Mesothelial cell of epicardium (in vitro differentiated cells): Measurements from ENCODE around the gene TFF3. TPM values are rescaled to one million over a fixed set of nuclear protein-coding genes. Genes with fewer than 3 reads are reported as not detected.
A peak's percentile ranks its signal among the peaks of the same experiment; 100 is the strongest.

Experiments used
- DNase-seq, 2 experiments: peaks; one replicate each; pipeline ENCODE4 v3.0.0; 2021; ENCODE audit warnings: low spot score in 2 of 2; ENCODE audit not compliant: unreplicated experiment in 2 of 2
- H3K27ac Mint-ChIP-seq: 2 replicates; pipeline ENCODE4 v1.8.0; 2021; ENCODE audit warnings: mixed read lengths
- H3K27me3 Mint-ChIP-seq: 2 replicates; pipeline ENCODE4 v1.8.0; 2021; ENCODE audit warnings: low read depth, mixed read lengths
- H3K36me3 Mint-ChIP-seq: 2 replicates; pipeline ENCODE4 v1.8.0; 2021; ENCODE audit warnings: mixed read lengths
- H3K4me1 Mint-ChIP-seq: 2 replicates; pipeline ENCODE4 v1.8.0; 2021; ENCODE audit warnings: mixed read lengths
- H3K4me3 Mint-ChIP-seq: 2 replicates; pipeline ENCODE4 v1.8.0; 2021; ENCODE audit warnings: mild to moderate bottlenecking, moderate library complexity, mixed read lengths
- H3K9me3 Mint-ChIP-seq: 2 replicates; pipeline ENCODE4 v1.8.0; 2021; ENCODE audit warnings: mixed read lengths
- total RNA-seq: library from RNA; stranded (reverse); gene quantifications from 3 replicates; pipeline ENCODE4 v1.2.1, GENCODE V29; 2021
- TF ChIP-seq, protein P1 (sequence below): fragments of 200-600 bp; sonication (generic); IDR thresholded peaks from one replicate; pipeline ENCODE4 v1.5.0; 2021; ENCODE audit warnings: antibody characterized with exemption; ENCODE audit not compliant: unreplicated experiment

TFF3 gene
- total RNA-seq, 1 donor from 2014 or later = not detected

DNA sequence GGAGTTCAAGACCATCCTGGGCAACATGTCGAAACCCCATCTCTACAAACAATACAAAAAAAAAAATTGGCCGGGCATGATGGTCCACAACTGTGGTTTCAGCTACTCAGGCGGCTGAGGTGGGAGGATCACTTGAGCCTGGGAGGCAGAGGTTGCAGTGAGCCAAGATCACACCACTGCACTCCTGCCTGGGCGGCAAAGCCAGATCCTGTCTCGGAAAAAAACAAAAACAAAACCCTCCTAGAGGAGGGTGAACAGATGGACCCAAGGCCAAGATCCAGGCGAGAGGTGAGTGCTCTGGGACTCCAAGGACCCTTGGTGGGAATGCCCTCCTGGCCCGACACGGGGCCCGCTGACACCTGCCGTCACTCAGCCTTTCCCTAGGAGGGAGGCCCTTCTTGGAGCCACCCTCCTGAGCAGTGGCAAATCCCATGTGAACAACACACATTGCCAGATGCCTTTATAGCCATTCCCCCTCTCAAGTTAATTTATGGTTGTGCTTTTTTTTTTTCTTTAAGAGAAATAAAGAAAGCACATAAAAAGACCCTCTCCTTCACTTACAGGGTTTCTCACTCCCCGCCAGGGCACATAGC lies 35.2 kb upstream of the TFF3 start:
- Mint-ChIP-seq H3K36me3 (no peaks in the 10 kb centered on the region), H3K4me3 (no peak overlapping the region), H3K4me1 (no peaks in the 10 kb centered on the region), H3K9me3 (peaks cover 9% of the 10 kb centered on the region), H3K27me3 (peaks cover 22% of the 10 kb centered on the region), H3K27ac (no peak overlapping the region)
- peak in 1 of 2 experiments; percentile 22 for DNase-seq
- TF ChIP-seq, protein P1, sequence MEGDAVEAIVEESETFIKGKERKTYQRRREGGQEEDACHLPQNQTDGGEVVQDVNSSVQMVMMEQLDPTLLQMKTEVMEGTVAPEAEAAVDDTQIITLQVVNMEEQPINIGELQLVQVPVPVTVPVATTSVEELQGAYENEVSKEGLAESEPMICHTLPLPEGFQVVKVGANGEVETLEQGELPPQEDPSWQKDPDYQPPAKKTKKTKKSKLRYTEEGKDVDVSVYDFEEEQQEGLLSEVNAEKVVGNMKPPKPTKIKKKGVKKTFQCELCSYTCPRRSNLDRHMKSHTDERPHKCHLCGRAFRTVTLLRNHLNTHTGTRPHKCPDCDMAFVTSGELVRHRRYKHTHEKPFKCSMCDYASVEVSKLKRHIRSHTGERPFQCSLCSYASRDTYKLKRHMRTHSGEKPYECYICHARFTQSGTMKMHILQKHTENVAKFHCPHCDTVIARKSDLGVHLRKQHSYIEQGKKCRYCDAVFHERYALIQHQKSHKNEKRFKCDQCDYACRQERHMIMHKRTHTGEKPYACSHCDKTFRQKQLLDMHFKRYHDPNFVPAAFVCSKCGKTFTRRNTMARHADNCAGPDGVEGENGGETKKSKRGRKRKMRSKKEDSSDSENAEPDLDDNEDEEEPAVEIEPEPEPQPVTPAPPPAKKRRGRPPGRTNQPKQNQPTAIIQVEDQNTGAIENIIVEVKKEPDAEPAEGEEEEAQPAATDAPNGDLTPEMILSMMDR = no peak

DNA sequence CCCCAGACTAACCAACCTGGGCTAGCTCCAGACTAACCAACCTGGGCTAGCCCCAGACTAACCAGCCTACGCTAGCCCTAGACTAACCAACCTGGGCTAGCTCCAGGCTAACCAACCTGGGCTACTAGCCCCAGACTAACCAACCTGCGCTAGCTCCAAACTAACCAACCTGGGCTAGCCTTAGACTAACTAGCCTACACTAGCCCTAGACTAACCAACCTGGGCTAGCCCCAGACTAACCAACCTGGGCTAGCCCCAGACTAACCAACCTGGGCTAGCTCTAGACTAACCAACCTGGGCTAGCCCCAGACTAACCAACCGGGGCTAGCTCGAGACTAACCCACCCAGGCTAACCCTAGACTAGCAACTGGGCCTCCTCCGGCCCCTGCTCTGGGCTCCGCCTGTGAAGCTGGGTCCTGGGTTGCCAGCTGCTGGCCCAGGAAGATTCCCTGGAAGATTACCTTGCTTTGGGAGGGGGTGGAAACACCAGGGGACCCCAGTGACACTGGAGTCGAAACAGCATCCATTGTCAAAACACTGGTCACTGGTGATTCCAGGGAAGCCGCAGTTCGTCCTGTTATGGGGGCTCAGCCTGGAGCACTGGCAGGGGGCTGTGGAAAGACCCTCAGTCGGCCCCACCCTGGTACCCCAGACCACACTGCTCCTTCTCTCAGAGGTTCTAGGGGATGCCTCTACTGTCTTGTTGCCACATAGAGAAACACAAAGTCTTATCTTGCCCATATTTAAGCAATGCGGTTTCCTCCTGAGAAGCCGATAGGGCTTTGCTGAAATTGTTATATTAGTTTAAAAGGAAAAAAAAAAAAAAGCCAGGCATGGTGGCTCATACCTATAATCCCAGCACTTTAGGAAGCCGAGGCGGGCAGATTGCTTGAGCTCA lies 34.5 kb upstream of the TFF3 start:
- H3K4me3 Mint-ChIP-seq = no peak overlapping the region
- H3K9me3 Mint-ChIP-seq = peaks cover 4% of the 10 kb centered on the region
- H3K4me1 Mint-ChIP-seq = no peaks in the 10 kb centered on the region
- H3K27ac Mint-ChIP-seq = no peak overlapping the region
- H3K36me3 Mint-ChIP-seq = no peaks in the 10 kb centered on the region
- DNase-seq = no peak
- peaks cover 22% of the 10 kb centered on the region for H3K27me3 Mint-ChIP-seq
- TF ChIP-seq, protein P1 = no peak

DNA sequence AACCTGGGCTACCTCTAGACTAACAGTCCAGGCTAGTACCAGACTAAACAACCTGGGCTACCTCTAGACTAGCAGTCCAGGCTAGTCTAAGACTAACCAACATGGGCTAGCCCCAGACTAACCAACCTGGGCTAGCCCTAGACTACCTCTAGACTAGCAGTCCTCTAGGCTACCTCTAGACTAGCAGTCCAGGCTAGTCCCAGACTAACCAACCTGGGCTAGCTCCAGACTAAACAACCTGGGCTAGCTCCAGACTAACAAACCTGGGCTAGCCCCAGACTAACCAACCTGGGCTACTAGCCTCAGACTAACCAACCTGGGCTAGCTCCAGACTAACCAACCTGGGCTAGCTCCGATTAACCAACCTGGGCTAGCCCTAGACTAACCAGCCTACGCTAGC lies 33.6 kb upstream of the TFF3 start:
- H3K4me1 Mint-ChIP-seq = no peaks in the 10 kb centered on the region
- H3K4me3 Mint-ChIP-seq = no peak overlapping the region
- H3K36me3 Mint-ChIP-seq = no peaks in the 10 kb centered on the region
- peaks cover 22% of the 10 kb centered on the region for H3K27me3 Mint-ChIP-seq
- H3K9me3 Mint-ChIP-seq = no peaks in the 10 kb centered on the region
- TF ChIP-seq, protein P1 = no peak
- no peak for DNase-seq
- H3K27ac Mint-ChIP-seq = no peak overlapping the region

DNA sequence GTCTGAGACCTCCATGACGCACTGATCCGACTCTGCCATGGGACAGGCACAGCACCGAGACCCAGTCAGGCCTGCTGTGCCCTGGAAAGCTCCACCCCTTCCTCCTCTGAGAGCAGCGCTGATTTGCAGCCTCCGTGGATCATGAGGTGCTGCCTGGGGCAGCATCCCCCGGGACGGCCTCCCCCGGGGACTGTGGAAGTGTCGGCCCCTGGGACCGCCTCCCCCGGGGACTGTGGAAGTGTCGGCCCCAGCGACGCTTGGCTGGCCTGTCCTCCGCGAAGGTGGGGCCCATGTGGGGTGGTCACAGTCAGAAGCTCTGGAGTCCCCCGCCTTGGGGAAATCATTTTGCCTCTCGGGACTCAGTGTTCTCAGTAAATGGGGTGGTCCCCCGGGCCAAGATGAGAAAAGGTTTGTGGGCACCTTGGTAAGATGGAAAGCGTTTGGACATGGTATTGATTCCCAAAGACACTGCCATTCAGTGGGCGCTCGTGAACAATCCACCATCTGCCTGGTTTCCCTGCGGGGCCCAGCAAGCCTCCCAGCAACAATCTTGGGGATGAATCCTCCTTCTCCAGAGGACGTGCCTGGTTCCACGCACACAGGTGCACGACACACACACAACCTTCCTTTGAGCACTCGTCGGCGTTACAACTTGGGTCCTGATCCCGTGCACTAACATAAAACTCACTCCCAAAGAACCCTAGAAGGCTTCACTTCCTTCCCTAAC lies 32.6 kb upstream of the TFF3 start:
- TF ChIP-seq, protein P1 = no peak
- DNase-seq = peak in 1 of 2 experiments; percentile 27
- H3K27me3 Mint-ChIP-seq = peaks cover 12% of the 10 kb centered on the region
- no peak overlapping the region for H3K4me3 Mint-ChIP-seq
- no peak overlapping the region for H3K27ac Mint-ChIP-seq
- no peaks in the 10 kb centered on the region for H3K9me3 Mint-ChIP-seq
- H3K4me1 Mint-ChIP-seq = no peaks in the 10 kb centered on the region
- H3K36me3 Mint-ChIP-seq = no peaks in the 10 kb centered on the region

DNA sequence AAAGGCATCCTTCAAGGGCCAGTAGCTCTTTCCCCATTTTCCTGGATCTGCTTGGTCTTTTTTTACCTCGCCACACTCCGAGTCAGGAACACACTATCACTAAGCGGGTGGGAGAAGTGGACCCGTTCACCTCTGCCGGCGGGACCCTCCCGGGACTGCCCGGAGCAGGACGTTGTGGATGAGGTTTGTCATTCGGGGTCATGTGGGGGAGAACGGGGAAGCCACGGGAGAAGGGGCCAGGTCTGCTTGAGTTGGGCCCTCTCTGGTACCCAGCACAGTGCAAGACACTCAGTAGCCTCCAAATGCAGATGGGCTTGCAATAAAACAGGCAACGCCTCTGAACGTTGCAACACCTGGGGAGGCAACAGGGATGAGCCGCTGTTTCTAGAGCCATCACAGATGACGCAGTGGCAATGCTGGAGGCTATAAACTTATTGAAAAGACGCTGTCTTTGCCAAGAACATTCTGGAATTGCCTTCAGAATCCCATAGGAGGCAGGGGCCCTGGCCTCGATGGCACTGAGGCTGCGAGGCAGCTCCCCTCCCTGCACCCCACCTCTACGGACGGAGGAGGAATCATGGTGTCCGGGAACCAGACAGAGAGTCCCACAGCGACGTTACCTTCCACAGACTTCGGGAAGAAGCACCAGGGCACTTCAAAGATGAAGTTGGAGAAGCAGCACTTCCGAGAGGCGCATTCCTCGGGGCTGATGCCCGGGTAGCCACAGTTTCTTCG lies 31.8 kb upstream of the TFF3 start:
- Mint-ChIP-seq H3K4me3 (no peak overlapping the region), H3K27me3 (peaks cover 7% of the 10 kb centered on the region), H3K4me1 (no peaks in the 10 kb centered on the region), H3K27ac (no peak overlapping the region), H3K36me3 (no peaks in the 10 kb centered on the region), H3K9me3 (no peaks in the 10 kb centered on the region)
- DNase-seq = peak in 1 of 2 experiments; percentile 14
- TF ChIP-seq, protein P1 = no peak
